Activated CD8-positive, alpha-beta memory T cell treated with anti-CD3 and anti-CD28 coated beads, Interleukin-2, amount 50 U/mL, for 4 hours (primary cell): ENCODE data around the gene NUP50.

ENCODE experiments used
- DNase-seq: peaks from one replicate; pipeline ENCODE4 v3.0.0-alpha.2; 2020

Gene NUP50

GRCh38 chr22:45233827-45234226 is 70.1 kb downstream of the NUP50 start:
- no peak for DNase-seq

GRCh38 chr22:45235101-45235777 is 71.5 kb downstream of the NUP50 start:
- DNase-seq, result no peak

GRCh38 chr22:45235851-45236342 is 72.2 kb downstream of the NUP50 start:
- DNase-seq, result no peak

DNA sequence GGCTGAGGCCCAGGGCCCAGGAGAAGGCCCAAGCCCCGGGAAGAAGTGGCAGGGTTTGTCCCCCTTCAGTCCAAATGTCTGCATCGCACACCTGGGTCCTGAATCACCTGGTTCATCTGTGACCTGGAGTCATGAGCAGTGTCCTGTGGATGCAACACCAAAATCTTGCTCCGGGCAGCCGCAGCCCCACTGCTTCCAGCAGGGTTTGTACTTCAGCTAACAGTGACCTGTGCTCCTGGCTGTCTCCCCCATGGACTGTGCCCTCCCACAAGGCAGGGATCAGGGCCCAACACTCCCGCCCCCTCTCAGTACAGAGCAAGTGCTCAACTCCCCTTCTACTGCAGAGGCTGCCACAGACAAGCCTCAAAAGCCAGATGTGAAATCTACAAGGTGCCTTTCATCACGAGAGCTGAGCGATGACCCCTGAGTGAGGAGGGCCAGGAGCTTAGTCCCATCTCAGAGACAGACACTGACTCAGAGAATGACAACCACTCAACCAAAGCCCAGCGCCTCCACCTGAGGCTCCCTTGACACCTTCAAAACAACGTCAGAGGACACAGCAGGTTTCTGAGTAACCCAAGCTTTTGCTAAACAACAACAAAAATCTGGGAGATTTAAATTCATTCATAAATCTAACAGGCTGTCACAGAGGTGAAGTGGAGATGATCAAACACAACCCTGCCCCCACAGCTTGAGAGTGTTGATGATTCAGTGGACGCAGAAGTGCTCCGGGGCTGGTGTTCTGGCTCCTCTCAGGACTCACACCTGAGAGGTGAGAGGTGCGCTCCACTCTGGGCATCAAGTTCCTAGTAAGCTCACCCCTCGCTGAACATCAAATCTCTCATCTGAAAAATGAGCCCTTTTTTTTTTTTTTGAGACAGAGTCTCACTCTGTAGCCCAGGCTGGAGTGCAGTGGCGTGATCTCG is 73.6 kb downstream of the NUP50 start:
- DNase-seq, result no peak
